AG10803 (cell line): ENCODE measurements around the gene ZBTB16.

ENCODE experiments used
- DNase-seq: peaks from one replicate; pipeline ENCODE4 v3.0.0; 2010; ENCODE audit warnings: low read depth
- H3K4me3 ChIP-seq: 2 replicates; pipeline ENCODE4 v1.5.1; 2011; ENCODE audit warnings: mild to moderate bottlenecking, low read length, control low read depth
- CTCF ChIP-seq: conservative IDR thresholded peaks from 2 replicates; pipeline ENCODE4 v1.5.1; 2011; ENCODE audit warnings: mild to moderate bottlenecking, low read length, control low read depth, inconsistent platforms

The ZBTB16 gene

DNA sequence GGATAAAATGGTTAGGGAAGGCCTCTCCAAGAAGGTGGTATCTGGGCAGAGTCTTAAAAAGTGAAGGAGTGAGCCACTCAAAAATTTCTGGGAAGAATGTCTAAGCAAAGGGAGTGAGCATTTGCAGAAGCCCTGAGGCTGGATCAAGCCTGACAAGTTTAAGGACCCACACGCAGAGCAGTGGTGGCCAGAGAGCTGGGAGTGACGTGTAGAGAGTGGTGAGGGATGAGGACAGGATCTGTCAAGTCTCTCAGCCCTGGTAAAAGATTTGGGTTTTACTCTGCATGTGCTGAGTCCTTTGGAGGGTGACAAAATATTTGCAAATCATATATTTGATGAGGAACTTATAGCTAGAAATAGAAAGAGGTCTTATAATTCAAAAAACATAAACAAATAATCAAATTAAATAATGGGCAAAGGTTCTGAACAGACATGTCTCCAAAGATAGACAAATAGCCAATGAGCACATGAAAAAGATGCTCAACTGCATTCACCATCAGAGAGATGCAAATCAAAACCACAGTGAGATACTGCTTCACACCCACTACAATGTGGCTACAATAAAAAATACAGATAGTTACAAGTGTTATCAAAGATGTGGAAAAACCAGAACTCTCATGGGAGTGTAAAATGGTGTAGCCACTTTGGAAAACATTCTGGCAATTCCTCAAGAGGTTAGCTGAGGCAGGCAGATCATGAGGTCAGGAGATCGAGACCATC lies 129.5 kb downstream of the ZBTB16 start:
- H3K4me3 ChIP-seq, result no peak overlapping the region
- TF ChIP-seq CTCF, result no peak
- DNase-seq, result no peak

GRCh38 chr11:114190630-114191029 lies 131.1 kb downstream of the ZBTB16 start:
- TF ChIP-seq CTCF, result no peak
- no peak overlapping the region for H3K4me3 ChIP-seq
- no peak for DNase-seq

GRCh38 chr11:114191893-114192292 lies 132.4 kb downstream of the ZBTB16 start:
- H3K4me3 ChIP-seq, result no peak overlapping the region
- TF ChIP-seq CTCF, result no peak
- no peak for DNase-seq

- DNase-seq, result no peak
- TF ChIP-seq CTCF, result peak; percentile 31
- H3K4me3 ChIP-seq, result no peak overlapping the region
These were observed 133.4 kb downstream of the ZBTB16 start for GRCh38 chr11:114192841-114193389.

DNA sequence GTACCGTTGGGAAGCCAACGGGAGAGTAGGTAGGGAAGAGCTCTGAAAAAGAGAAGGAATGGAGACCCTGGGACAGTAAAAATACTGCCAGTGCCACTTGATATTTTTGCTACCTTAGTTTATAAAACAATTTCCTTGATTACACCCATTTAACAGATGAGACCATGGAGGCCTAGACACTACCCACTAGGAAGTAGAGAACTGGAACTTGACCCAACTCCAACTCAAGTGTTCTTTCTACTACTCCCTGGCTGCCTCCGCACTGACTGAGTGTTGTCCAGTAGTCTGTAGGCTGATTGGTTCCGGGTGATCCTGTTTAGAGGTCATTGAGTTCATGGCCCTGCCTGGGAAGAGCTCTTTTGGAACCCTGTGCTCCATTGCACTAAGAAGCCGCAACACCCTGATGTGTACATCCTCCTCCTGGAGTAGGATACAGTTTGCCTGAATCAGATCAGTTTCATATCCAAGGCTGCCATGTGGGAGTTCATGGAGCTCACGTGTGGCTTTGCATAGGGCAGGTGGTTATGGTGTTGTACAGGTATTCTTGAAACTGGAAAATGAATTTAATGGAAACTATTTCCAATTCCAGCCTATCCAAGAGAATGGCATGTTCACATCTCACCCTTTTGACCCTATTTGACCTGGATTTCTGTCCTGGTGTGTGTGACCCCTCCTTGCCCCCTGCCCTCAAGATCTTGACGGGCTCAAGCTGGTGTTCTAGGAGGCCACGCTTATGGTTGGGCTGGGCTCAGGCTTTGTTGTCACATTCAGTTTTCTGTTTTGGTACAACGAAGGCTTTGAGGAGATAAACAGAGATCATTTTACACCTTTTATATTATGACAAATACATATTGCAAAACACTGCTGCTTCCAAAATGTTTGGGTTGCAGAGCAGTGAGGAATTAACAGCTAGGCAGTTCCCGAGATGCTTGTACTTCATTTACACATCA lies 134.5 kb downstream of the ZBTB16 start:
- TF ChIP-seq CTCF, result no peak
- DNase-seq, result no peak
- H3K4me3 ChIP-seq, result no peak overlapping the region

GRCh38 chr11:114194702-114195101 lies 135.2 kb downstream of the ZBTB16 start:
- no peak for DNase-seq
- H3K4me3 ChIP-seq, result no peak overlapping the region
- no peak for TF ChIP-seq CTCF

DNA sequence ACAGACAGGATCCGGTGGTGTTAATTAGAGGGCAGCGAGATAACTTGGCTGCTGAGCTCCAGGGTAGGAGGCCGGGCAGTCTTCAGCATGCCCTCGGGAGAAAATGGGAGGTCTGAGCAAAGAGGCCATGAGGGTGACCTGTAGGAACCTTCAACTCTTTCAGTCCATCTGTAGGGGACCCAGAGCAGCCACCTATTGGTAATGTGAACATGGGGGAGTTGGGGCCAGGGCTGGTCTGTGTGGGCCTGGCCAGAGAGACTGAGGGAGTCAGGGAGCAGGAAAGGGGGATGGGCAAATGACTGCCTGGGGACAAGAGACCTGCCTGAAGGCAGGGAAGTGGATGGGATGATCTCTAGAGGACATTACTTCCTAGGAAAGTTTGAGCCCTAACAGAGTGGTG lies 135.6 kb downstream of the ZBTB16 start:
- DNase-seq, result no peak
- no peak overlapping the region for H3K4me3 ChIP-seq
- no peak for TF ChIP-seq CTCF
